PC-9 (cell line): ENCODE measurements around the gene SUN3. TPM values are rescaled to one million over a fixed set of nuclear protein-coding genes. Genes with fewer than 3 reads are reported as not detected.

Experiments
- total RNA-seq: library from RNA; stranded (reverse); gene quantifications from 2 replicates; pipeline ENCODE4 v1.2.3, GENCODE V29; 2021

SUN3 gene
- total RNA-seq, 1 experiment from 2014 or later = 0.24 TPM

Other genes starting within 250 kb of the SUN3 start
- gene PKD1L1, start 80.6 kb downstream of the SUN3 start, total RNA-seq = 0.07 and 0.08 TPM in 2 replicates
- 28.4 and 43.5 TPM in 2 replicates for gene HUS1, start 49.5 kb downstream of the SUN3 start, total RNA-seq
- 0.90 and 2.5 TPM in 2 replicates for gene C7orf57, start 6.4 kb upstream of the SUN3 start, total RNA-seq
- 119 and 185 TPM in 2 replicates for gene UPP1, start 60.2 kb upstream of the SUN3 start, total RNA-seq
- 0.10 and 0.76 TPM in 2 replicates for gene ABCA13, start 142.4 kb upstream of the SUN3 start, total RNA-seq